Renal pelvis (tissue), 4 donors: ENCODE results near the gene MOV10L1. TPM values are rescaled to one million over a fixed set of nuclear protein-coding genes. Genes with fewer than 3 reads are reported as not detected.
"Not testable (repeated sequence)": the region's sequence is repeated elsewhere in the genome, so short reads cannot be mapped to it uniquely, and the experiment has no call there.

Experiments
- DNase-seq: peaks from one replicate; pipeline ENCODE4 v3.0.0-alpha.2; 2013
- polyA plus RNA-seq, 3 donors: library from polyadenylated mRNA; unstranded; fragments of 120-200 nt; gene quantifications; one replicate each; pipeline ENCODE4 v1.2.1, GENCODE V29; 2013; ENCODE audit not compliant: insufficient read length in 3 of 3

Gene MOV10L1
- polyA plus RNA-seq, 3 donors: 0.70 to 1.1 (median 0.95) TPM

DNA sequence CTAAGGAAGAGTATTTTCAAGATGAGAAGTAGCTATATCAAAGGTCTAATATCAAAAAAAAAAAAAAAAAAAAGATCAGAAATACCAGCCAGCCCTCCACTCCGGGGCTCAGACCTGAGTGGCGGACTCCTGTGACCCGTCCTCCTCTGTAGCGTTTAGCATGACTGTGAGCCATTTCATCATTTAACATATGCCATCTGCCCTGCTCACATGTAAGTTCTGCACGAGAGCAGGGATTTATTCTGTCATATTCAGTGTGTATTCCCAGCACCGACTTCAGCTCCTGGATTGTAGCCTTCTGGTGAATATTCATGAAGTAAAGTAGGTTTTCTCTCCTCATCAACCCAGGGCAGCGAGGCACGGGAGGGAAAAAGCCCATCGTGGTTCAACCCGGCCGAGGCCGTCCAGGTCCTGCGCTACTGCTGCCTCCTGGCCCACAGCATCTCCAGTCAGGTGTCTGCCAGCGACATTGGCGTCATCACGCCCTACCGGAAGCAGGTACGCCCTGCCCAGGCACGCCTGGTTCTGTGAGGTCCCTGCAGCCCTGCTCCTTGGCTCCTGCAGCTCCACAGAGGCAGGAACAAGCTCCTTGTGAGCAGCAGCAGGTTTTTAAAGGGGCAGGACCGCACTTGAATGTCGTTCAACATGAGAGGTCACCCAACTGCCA is 68.0 kb downstream of the MOV10L1 start:
- DNase-seq: no peak

DNA sequence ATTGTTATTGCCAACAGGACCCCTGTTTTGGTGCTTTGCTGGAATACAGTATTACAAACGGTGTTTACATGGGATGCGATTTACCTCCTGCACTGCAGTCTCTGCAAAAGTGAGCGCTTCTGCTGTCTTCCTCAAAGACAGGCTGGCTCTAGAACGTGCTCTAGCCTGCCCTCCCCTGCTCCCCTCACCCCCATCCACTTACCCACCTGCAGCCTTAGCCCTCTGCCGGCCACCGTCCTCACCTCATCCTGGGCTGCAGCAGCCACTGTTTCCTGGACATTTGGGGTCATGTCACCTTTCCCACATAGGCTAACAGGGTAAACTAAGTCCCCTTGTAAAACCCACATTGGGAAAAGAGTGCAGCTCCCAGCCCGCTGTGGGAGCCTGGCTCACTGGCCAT is 71.1 kb downstream of the MOV10L1 start:
- no peak for DNase-seq

DNA sequence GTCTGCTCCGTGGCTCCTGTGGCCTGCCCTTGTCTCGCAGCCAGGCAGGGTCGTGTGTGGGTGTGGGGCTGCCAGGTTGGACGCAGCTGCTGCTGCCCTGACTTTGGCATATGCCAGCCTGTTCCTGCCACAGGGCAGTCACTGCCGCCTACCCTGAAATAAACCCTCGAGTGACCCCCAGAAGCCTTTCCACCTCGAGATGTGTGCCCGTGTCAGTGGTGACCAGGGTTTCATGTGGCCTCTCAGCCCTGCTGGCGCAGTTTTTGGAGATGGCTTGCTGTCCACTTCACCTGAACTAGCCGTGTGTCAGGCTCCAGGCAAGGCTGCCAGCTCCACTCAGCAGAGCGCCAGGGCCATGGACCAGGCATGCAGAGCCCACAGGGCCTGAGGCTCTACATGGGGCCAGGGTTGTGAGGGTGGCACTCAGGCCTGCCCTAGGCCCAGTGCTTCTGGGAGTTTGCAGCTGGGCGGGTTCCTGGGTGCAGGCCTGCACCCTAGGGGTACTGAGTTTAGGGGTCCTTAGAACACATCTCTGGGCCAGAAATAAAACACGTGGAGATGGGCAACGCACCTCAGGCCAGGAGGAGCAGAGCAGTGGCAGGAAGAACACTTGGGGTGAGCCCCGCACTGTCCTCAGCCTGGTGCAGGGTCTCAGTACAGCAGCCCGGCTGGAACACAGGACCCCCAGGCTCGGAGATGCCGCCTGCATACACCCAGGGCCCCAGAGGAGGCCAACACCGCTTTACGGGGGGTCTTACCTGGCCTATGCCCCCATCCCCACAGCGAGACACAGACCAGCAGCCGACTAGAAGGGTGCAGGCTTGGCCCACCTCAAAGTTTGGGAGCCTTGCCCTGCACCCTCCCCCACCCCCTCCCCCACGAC is 71.9 kb downstream of the MOV10L1 start:
- DNase-seq: no peak

DNA sequence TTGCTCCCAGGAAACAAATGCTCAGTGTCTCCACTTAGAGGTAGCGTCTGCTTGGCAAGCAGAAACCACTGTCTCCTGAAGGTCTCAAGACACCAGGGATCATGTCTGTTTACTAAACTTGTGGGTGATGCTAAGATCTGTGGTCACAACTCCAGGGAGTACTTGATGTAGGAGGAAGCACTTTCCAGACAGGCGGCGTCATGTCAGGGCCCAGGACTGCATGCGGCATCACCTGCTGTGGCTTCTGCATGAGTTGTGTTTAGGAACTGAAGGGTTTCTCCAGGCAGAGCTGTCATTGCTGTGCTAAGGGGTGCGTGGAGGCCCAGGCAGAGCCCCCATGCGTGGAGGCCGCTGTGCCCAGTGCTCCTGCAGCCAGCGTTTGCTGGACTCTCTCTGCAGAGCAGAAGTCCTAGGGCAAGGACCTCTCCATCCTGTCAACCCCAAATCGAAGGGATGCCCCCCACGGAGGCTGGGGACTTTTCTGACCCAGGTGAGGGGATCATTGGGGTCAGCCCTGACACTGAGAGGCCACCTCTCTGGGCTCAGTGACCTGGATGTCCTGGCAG is 72.7 kb downstream of the MOV10L1 start:
- no peak for DNase-seq

DNA sequence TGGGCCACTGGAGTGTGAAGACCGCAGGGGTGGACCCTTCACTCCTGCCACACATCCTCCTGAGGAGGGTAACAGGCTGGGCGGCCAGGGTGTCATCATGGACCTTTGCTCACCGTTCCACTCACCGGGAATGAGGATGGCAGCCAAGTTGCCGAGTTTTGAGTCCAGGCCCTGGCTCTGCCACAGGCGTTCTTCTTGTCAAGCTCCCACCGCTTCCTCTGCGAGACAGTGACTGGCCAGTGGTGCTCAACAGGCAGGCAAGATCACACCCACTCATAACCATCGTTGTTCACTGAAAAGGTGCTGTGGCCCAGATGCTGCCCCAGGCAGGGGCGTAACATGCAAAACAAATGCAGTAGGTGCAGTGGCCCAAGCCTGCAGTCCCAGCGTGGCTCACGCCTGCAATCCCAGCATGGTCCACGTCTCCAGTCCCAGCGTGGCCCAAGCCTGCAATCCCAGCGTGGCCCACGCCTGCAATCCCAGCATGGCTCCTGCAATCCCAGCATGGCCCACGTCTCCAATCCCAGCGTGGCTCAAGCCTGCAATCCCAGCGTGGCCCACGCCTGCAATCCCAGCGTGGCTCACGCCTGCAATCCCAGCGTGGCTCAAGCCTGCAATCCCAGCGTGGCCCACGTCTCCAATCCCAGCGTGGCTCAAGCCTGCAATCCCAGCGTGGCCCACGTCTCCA is 75.8 kb downstream of the MOV10L1 start:
- DNase-seq: no peak

DNA sequence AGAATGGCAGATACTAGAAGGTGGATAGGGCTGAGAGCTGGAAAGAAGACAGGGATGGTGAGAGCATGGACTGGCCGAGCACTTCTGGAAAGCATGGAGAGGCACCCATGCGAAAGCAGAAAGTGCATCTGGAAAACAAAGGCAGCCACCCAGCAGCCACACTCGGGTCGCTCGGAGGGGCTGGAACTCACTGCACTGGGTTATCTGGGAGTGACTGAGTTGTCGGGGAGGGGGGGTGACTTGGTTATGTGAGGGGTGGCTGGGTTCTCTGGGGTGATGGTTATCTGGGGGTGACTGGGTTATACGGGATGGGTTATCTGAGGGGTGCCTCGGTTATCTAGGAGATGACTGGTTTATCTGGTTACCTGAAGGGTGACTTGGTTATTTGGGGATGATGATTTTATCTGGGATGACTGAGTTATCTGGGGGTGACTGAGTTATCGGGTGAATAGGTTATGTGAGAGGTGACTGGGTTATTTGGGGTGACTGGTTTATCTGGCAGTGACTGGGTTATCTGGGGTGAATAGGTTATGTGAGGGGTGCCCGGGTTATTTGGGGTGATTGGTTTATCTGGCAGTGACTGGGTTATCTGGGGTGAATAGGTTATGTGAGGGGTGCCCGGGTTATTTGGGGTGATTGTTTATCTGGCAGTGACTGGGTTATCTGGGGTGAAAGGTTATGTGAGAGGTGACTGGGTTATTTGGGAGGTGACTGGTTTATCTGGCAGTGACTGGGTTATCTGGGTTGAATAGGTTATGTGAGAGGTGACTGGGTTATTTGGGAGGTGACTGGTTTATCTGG is 78.1 kb downstream of the MOV10L1 start:
- no peak for DNase-seq

DNA sequence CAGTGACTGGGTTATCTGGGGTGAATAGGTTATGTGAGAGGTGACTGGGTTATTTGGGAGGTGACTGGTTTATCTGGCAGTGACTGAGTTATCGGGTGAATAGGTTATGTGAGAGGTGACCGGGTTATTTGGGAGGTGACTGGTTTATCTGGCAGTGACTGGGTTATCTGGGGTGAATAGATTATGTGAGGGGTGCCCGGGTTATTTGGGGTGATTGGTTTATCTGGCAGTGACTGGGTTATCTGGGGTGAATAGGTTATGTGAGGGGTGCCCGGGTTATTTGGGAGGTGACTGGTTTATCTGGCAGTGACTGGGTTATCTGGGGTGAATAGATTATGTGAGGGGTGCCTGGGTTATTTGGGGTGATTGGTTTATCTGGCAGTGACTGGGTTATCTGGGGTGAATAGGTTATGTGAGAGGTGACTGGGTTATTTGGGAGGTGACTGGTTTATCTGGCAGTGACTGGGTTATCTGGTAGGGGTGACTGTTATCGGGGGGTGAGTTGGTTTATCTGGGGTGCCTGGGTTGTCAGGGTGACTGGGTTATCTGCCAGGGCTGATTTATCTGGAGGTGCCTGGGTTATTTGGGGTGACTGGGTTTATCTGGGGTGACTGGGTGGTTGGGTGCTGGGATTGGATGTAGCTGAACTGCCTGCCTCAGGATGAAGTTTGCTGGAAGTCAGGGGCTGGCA is 78.8 kb downstream of the MOV10L1 start:
- DNase-seq: not testable (repeated sequence)

DNA sequence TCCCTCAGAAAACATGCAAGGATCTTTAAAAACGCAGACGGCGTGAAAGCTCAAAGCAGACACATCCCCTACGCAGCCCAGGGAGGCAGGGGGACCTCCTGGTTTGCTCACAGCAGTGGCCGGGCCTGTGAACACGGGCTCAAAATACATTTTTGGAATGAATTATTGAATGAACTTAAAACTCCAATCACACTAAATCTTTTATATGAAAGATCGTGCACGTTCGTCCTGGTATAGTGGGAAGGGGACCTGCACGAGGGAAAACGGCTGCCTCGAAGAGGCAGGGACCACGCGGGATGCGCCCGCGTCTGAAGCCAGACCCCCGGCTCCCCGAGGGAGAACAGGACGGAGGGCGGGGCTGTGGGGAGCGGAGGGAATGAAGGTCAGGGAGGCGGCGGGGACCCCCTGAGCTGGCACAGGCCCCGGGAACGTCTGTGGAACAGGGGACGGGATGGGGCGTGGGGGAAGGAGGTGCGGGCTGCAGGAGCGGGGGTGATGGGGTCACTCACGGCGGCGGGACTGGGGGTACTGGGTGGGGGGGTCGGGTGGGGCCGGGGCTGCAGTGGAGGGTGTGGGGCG is 79.5 kb downstream of the MOV10L1 start:
- no peak for DNase-seq

DNA sequence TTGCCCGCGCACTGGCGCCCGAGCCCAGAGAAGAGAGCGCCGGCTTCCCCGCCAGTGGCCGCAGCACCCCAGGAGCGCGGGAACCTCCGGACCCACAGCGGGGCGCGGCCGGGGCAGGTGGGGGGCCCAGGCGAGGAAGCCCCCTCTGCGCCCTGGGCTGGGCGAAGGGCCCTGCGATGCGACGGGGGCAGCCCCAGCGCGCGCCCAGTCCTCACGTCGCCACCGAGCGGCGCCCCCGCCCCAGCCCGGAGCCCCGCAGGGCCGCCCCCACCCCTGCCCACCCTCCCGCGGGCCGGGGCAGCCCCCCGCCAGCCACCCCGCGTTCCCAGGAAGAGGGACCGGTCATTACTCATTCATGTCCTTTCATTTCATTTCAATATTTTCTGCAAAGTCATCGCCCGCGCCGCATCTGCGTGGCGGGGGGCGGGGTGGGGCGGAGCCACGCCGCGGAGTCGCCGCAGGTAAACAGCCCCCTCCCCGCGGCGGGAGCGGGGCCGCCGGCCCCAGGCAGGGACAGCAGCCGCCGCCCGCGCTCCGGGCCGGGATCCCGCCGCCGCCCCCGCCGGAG is 80.1 kb downstream of the MOV10L1 start:
- no peak for DNase-seq

DNA sequence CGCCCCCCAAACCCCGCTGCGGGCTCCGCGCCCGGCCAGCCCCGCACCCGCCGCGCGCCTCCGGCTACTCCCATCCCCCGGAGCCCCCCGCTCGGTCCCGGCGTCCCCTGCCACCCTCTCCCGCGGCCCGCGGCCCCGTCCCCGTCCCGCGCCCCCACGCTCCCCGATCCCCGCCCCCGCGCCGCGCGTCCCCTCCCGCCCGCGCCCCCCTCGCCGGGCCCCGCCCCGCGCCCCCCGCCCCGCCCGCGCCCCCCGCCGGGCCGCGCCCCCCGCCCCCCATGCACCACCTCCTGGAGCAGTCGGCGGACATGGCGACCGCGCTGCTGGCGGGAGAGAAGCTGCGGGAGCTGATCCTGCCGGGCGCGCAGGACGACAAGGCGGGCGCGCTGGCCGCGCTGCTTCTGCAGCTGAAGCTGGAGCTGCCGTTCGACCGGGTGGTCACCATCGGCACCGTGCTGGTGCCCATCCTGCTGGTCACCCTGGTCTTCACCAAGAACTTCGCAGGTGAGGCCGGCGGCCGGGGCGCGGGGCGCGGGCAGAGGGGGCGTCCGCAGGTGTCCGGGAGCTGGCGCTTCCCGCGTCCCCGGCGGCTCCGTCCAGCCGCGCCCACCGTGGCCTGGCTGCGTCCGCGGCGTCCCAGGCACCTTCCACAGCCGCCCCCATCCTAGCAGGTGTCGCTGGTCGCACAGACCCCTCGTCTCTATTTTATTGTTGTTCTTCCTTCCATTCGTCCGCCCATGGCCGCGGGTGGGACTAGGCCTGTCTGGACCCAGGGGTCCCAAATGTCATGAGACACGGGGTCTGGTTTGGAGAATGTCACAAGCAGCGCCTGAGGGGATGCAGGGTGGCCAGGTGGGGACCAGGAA is 80.9 kb downstream of the MOV10L1 start, which contains the start of gene PANX2:
TSS of gene PANX2 (plus strand) at position 279 of the 866 bp plus-strand sequence. CDS start at position 279, 0 bp downstream.
- DNase-seq: no peak

DNA sequence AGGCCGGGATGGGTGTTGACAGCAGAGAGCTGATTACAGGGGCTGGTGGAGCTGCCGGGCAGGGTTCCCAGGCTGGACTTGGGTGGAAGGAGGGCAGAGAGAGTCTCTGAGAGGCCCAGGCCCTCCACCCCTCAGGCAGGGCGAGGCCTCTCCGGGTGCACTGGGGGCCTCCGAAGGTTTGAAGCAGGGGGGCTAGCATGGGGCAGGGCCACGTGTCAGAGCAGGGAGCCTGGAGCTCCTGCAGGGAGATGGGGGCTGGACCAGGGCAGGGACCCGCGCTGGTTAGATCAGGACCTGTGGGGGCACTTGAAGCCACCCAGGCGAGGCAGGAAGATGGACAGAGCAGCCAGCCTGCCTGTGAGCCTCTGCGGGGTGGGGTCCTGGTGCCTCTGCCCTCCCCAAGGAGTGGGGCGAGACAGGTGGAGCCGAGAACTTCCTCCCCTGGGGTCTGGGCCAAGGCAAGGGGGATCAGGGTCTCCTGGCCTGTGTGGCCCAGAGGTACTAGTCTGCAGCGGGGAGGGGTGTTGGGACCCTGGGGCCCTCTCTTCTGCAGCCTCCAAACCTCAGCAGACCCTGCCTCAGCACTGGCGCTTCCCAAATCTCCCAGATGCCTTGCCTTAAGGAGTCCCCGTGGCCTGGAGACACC is 81.6 kb downstream of the MOV10L1 start:
- no peak for DNase-seq

DNA sequence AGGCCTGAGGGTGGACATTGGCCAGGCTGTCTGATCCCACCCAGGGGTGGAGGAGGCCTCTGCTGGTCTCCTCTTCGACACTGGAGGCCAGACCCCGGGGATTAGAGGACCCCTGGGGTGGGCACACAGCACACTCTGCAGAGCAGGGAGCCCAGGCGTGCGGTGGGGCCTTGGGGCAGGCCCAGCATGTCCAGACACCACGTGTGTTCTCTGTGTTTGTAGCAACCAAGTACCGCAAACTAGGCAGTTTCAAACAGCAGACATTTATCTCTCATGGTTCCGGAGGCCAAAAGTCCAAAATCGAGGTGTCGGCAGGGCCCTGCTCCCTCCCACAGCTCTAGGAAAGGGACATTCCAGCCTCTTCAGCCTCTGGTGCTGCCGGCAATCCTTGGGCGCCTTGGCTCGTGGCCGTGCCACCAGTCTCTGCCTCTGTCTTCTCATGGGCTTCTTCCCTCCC is 82.2 kb downstream of the MOV10L1 start:
- no peak for DNase-seq

DNA sequence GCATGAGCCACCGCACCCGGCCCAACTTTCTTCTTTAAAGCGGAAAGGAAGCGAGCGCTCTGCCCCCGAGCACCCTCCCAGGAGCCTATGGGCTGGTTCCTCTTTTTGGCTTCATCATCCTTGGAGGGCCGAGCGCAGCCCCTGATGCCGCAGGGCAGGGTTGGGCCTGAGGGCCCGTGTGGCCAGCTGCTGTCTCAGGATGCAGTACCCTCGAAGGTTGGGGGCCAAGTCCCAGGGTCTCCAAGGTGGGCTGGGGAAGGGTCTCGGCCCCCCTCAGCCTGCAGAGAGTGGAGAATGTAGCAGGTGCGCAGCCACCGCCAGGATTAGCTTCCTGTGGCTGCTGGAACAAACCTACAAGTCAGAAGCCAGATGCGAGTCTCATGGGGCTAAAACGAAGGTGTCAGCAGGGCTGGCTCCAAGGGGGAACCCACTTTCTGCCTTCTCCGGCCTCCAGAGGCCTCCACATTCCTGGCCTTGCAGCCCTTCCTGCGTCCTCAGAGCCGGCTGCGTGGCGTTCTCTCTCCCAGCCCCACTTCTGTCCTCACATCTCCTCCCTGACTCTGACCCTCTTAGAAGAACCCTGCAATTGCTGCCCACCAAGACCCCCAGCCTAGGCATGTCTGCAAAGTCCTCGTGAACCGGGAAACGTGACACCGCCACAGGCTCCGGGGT is 83.6 kb downstream of the MOV10L1 start:
- DNase-seq: no peak

DNA sequence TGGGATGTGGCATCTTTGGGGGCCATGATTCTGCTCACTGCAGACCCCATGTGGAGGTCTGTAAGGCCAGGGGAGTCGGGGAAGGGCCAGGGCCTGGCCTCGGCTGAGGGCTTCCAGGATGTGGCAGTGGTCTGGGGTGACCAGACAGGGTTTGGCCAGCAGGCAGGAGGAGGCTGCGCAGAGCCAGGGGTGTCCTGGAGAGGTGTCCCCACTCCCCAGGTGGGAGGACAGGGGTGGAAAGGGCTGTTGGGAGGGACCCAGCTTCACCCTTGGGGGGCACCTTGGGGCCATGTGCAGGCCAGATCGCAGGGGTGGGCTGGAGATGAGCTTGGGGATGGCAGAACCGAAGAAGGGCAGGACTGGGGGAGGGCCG is 84.2 kb downstream of the MOV10L1 start:
- no peak for DNase-seq

DNA sequence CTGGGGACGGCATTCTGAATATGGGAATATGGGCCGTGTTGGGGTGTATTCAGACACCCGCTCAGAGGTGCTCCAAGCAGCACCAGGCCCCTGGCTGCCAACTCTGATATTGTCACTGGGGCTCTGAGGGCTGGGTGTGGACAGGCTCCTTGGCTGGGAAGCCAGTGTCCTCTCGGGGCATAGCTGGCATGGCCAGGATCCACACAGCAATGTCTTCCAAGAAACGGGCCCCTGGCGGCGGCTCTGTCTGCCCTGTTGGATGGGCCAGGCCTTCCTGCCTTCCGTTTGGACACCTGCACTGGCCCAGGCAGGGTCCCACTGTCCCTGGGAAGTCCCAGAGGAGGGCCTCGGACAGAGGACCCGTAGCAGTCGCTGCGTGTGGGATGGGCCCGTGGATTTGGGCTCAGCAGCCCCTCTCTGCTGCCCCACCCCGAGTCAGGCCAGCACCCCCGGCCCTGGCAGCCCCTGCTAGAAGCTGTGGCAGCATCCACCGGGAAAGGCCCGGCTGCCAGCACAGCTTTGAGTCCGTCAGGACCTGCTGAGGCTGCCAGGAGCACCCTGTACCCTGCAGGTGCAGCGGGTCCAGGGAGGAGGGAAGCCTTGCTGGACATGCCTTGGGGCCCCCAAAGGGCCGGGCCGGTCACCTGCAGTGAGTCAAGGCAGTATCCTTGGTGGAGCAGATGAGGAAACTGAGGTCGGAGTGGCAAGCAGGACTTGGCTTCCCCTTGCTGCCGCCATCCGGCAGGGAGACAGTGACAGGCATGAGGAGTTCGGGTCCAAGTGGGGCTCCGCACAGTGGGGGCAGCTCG is 84.8 kb downstream of the MOV10L1 start:
- no peak for DNase-seq

DNA sequence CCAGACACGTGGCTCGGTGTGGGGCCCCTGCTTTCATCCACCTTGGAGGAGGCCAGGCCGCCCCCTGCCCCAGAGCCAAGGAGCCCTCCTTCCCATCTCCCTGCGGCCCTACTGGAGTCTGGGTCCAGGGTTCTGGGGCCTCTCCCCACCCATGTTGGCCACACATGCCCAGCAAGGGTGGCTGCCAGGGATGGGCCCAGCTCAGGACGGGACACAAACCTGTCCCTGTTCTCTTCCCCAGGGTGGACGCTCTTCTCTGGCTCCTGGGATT is 85.3 kb downstream of the MOV10L1 start:
- DNase-seq: no peak
